ENCODE measurements around the gene NRAS.

The NRAS gene

DNA sequence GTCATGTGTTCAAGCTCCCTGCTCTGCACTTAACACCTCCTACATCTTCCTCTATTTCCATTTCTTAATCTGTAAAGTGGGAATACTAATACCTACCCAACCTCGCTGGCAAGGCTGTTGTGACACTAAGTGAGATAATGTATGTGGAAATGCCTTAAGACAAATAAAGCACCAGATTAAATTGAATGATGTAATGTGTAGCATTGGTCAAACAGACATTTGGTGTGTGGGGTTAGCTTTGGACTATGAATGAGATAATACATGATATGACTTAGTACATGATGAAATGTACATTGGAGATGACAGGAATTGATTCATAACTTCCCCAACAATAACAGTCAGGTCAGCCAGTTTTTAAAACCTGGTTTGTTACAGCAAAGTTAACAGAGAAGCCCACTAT, 26.4 kb downstream of the NRAS start:
- H3K27ac Mint-ChIP-seq: no peak overlapping the region
- H3K4me3 Mint-ChIP-seq: no peak overlapping the region
- H3K4me1 Mint-ChIP-seq: no peaks in the 10 kb centered on the region
- peaks cover 42% of the 10 kb centered on the region for H3K27me3 Mint-ChIP-seq (ENCODE audit: low read depth, poor library complexity)
- no peak for DNase-seq
- no peaks in the 10 kb centered on the region for H3K36me3 Mint-ChIP-seq (ENCODE audit: low read depth)
- H3K9me3 Mint-ChIP-seq: no peaks in the 10 kb centered on the region
- TF ChIP-seq, protein P1, sequence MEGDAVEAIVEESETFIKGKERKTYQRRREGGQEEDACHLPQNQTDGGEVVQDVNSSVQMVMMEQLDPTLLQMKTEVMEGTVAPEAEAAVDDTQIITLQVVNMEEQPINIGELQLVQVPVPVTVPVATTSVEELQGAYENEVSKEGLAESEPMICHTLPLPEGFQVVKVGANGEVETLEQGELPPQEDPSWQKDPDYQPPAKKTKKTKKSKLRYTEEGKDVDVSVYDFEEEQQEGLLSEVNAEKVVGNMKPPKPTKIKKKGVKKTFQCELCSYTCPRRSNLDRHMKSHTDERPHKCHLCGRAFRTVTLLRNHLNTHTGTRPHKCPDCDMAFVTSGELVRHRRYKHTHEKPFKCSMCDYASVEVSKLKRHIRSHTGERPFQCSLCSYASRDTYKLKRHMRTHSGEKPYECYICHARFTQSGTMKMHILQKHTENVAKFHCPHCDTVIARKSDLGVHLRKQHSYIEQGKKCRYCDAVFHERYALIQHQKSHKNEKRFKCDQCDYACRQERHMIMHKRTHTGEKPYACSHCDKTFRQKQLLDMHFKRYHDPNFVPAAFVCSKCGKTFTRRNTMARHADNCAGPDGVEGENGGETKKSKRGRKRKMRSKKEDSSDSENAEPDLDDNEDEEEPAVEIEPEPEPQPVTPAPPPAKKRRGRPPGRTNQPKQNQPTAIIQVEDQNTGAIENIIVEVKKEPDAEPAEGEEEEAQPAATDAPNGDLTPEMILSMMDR (IDR thresholded peaks at IDR 0.05): no peak

- Mint-ChIP-seq H3K27ac (no peak overlapping the region), H3K4me3 (no peak overlapping the region), H3K27me3 (ENCODE audit: low read depth, poor library complexity) (peaks cover 52% of the 10 kb centered on the region), H3K36me3 (ENCODE audit: low read depth) (no peaks in the 10 kb centered on the region), H3K4me1 (no peaks in the 10 kb centered on the region), H3K9me3 (no peaks in the 10 kb centered on the region)
- no peak for DNase-seq
- TF ChIP-seq, protein P1 (IDR thresholded peaks at IDR 0.05): no peak
Measured at GRCh38 chr1:114688526-114688925, 28.0 kb downstream of the NRAS start.

DNA sequence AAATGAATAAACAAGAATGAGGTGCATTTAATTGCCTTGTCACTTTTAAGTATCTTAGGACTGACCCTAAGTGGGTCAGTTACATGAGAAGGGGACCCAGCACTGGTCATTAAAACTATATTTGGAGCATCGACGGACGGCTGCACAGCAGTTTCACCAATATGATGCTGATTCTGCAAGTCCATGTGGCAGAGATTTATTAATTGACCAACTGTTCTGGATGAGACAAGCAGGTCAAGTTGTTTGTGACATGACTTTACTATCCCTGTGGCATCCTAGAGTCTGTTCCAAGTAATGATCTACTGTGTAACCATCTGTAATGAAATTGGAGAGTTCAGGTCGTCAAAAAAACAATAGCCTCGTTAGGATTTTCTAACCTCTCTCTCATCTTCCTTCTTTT, 30.7 kb downstream of the NRAS start:
- H3K27ac Mint-ChIP-seq: no peak overlapping the region
- no peak for DNase-seq
- TF ChIP-seq, protein P1 (IDR thresholded peaks at IDR 0.05): no peak
- no peaks in the 10 kb centered on the region for H3K36me3 Mint-ChIP-seq (ENCODE audit: low read depth)
- peaks cover 52% of the 10 kb centered on the region for H3K27me3 Mint-ChIP-seq (ENCODE audit: low read depth, poor library complexity)
- H3K4me3 Mint-ChIP-seq: no peak overlapping the region
- no peaks in the 10 kb centered on the region for H3K9me3 Mint-ChIP-seq
- H3K4me1 Mint-ChIP-seq: no peaks in the 10 kb centered on the region

GRCh38 chr1:114677691-114678090, 38.9 kb downstream of the NRAS start:
- no peak overlapping the region for H3K27ac Mint-ChIP-seq
- no peaks in the 10 kb centered on the region for H3K9me3 Mint-ChIP-seq
- DNase-seq: no peak
- no peak overlapping the region for H3K4me3 Mint-ChIP-seq
- no peaks in the 10 kb centered on the region for H3K36me3 Mint-ChIP-seq (ENCODE audit: low read depth)
- no peaks in the 10 kb centered on the region for H3K4me1 Mint-ChIP-seq
- peaks cover 54% of the 10 kb centered on the region for H3K27me3 Mint-ChIP-seq (ENCODE audit: low read depth, poor library complexity)
- TF ChIP-seq, protein P1 (IDR thresholded peaks at IDR 0.05): no peak

- peaks cover 60% of the 10 kb centered on the region for H3K27me3 Mint-ChIP-seq (ENCODE audit: low read depth, poor library complexity)
- TF ChIP-seq, protein P1 (IDR thresholded peaks at IDR 0.05): no peak
Measured at GRCh38 chr1:114676115-114676514, 40.5 kb downstream of the NRAS start.

DNA sequence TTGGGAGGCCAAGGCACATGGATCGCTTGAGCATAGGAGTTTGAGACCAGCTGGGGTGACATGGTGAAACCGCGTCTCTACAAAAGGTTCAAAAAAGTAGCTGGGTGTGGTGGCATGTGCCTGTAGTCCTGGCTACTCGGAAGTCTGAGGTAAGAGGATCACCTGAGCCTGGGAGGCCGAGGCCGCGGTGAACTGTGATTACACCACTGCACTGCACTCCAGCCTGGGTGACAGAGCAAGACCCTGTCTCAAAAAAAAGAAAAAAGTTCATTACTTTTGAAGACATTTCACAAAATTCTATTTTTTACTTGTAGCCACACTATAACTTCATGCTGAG, 44.7 kb downstream of the NRAS start:
- H3K4me1 Mint-ChIP-seq: no peaks in the 10 kb centered on the region
- no peak overlapping the region for H3K27ac Mint-ChIP-seq
- no peak for DNase-seq
- H3K36me3 Mint-ChIP-seq (ENCODE audit: low read depth): no peaks in the 10 kb centered on the region
- H3K4me3 Mint-ChIP-seq: no peak overlapping the region
- TF ChIP-seq, protein P1 (IDR thresholded peaks at IDR 0.05): no peak
- no peaks in the 10 kb centered on the region for H3K9me3 Mint-ChIP-seq
- H3K27me3 Mint-ChIP-seq (ENCODE audit: low read depth, poor library complexity): peaks cover 49% of the 10 kb centered on the region

More at GRCh38 chr1:114676115-114676514, 40.5 kb downstream of the NRAS start:
- no peaks in the 10 kb centered on the region for H3K9me3 Mint-ChIP-seq
- H3K4me1 Mint-ChIP-seq: no peaks in the 10 kb centered on the region
- DNase-seq: no peak
- no peaks in the 10 kb centered on the region for H3K36me3 Mint-ChIP-seq (ENCODE audit: low read depth)
- H3K4me3 Mint-ChIP-seq: no peak overlapping the region
- H3K27ac Mint-ChIP-seq: no peak overlapping the region

Measured in nephron progenitor cell (in vitro differentiated cells).